ENCODE measurements around the gene MKLN1.
A peak's percentile ranks its signal among the peaks of the same experiment; 100 is the strongest.
"Not testable (repeated sequence)": the region's sequence is repeated elsewhere in the genome, so short reads cannot be mapped to it uniquely, and the experiment has no call there.

MKLN1 gene

GRCh38 chr7:131320603-131321002 lies 7.1 kb upstream of the MKLN1 start:
- no peak for DNase-seq

DNA sequence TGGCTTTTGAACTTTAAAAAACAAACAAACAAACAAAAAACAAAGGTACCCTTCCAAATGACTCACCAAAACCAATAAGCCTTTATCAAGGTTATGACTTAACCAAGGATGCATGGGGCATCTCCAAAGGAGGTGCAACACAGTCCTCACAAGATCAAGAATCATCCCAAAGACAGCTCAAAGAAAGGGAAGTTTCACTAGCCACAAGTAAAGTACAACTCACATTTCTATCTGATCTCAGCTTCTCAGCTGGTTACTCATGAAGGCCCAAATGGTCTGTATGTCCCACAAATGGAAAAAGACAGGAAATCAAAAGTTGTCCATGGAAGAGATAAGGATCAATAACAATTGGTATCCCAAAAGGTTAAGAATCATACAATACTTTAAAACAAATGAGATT lies 6.0 kb upstream of the MKLN1 start:
- no peak for DNase-seq

GRCh38 chr7:131322061-131322460 lies 5.6 kb upstream of the MKLN1 start:
- DNase-seq: no peak

- no peak for DNase-seq
Observed at GRCh38 chr7:131322861-131323260, 4.8 kb upstream of the MKLN1 start.

- DNase-seq: no peak
Observed at GRCh38 chr7:131325179-131325840, 2.4 kb upstream of the MKLN1 start.

DNA sequence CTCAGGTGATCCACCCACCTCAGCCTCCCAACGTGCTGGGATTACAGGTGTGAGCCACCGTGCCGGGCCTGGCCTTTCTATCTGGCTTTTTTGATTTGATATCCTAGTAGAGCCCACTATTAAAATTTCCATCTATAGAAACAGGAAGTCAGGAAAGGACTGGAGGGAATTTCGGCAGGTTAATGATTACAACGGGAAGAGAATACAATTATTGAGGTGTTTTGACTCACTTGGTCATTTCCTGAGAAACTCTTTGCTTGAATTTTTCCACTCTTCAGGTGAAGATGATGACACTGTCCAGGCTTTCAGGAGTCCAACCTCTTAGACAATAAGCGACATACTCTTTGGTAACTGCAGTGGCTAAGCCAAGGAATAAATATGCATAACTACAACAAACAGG lies 1.1 kb upstream of the MKLN1 start:
- no peak for DNase-seq

DNA sequence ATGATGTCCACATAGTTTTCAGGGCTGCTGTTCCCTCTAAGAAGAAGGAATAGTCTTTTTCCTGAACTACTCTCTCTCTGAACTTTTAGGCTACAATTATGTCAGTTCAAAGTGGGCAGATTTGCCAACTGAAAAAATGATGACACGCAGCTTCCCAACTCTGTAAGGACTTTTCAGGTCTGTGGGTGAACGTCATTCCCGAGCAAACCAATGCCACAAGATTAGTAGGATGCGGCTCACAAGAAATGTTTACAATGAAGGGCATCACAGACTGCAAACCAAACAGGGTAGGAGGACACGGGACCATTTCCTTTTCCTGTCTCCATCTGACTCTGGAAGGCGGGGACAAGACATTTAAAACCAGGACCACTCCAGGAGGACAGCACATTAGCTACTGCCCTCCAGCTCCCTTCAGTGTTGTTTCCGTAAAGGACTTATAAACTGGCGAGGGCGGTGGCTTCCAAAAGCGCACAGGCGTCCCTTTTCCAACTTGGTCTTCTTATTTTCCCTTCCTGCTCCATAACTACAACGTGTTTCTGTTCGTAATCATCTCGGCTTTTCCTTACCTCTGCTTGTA lies 539 bp upstream of the MKLN1 start:
- peak; percentile 73 for DNase-seq

DNA sequence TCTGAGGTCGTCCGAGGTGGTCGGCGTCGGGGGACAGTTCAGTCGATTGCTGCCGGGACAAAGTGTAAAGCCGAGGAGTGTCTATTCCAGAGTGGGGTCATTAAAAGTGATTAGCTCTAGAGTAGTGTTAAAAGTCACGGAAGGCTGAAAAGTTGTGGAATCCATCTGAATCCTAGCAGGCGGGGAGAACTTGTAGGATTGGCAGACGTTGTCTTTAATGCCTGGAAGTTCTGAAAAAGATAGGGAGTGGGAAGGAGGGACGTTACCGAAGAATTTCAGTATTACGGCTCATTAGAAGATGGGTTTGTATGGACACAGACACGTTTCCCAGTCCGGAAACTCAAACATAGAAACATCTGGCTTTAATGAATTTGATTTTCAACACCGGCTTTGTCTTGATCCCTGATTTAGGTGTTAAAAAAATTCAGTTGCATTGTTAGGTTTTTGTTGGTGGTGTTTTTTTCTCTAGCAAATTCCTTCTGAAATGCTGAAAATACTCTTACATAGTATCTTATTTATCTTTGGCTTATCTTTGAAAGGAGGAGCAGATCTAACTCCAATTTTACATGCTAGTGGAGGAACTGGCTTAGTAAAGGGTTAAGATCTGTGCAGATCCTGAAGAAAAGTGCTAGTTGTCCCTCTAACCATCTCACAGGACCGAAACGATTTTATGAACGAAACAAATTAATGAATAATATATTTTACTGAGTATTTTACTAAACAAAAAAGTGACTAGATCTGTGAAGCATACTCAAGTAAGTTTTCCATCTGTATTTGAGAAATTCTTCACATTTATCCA lies 900 bp downstream of the MKLN1 start:
- DNase-seq: no peak

DNA sequence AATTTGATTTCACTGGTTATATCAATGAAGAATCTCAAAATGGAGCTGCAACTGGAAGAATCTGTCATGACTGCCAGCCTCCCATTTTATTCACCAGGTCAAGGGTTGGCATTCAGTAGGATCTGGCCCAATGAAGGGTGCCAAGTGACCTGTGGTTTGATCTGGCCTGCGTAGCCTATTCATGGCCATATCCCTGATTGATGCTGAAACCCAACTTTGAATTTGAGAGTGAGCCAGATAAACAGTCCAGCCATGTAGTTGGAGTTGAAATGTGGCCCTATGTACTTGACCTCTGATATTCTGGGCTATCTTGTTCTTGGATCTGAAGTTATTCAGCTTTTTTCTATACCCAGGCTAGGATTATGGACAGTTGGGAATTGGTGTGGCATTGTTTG lies 1.5 kb downstream of the MKLN1 start:
- no peak for DNase-seq

DNA sequence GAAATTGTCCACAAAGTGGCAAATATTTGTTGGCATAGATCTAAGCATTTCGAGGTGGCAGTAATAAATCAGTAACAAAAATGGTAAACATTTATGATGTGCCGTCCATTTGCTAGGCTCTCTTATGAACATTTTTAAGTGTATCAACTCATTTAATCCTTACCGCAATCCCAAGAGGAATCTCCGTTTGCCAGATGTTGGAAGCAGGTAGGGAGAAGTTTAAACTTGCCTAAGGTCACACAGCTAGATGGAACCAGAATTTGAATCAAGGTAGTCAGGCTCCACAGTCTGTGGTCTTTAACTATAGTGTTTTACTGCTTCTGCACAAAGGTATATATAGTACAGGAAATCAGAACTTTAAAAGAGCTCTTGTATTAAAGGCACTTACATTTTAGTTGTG lies 2.6 kb downstream of the MKLN1 start:
- DNase-seq: no peak

GRCh38 chr7:131331806-131332205 lies 4.1 kb downstream of the MKLN1 start:
- DNase-seq: no peak

DNA sequence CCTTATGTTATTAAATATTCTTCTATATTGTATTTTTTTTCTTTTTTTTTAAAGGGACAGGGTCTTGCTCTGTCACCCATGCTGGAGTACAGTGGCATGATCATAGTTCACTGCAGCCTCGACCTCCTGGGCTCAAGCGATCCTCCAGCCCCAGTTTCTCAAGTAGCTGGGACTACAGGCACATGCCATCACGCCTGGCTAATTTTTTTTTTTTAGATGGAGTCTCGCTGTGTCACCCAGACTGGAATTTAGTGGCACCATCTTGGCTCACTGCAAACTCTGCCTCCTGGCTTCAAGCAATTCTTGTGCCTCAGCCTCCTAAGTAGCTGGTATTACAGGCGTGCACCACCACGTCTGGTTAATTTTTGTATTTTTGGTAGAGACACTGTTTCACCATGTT lies 5.1 kb downstream of the MKLN1 start:
- not testable (repeated sequence) for DNase-seq

DNA sequence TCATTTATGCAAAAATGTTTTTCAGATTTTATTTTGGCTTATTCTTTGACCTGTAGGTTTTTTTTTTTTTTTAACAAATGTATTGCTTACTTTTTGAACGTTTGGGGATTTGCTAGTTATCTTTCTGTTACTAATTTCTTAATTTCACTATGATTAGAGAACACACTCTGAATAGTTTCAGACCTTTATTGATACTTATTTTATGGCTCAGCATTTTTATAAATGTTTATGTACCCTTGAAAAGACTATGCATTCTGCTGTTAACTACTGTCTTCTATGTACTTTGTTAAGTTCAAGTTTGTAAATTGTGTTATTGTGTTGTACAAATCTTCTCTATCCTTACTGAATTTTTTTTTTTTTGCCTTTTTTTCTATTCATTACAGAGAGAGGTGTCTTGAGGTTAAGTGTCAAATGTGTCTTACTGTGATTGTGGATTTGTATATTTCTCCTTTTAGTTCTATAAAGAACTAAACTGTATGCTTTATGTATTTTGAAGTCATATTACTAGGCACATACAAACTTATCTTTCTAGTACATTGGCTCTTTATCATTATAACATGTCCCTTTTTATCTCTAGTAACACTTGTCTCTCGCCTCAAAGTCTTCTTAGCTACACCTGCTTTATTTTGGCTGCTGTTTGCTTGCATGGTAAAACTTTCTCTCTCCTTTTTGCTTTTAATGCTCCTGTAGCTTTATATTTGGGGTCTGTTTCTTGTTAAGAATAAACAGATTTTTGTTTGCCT lies 8.1 kb downstream of the MKLN1 start:
- no peak for DNase-seq

GRCh38 chr7:131336956-131337355 lies 9.3 kb downstream of the MKLN1 start:
- DNase-seq: no peak

- DNase-seq: no peak
Observed at GRCh38 chr7:131338173-131338572, 10.5 kb downstream of the MKLN1 start.

- no peak for DNase-seq
Observed at GRCh38 chr7:131338691-131339390, 11.2 kb downstream of the MKLN1 start.

GRCh38 chr7:131341690-131342089 lies 14.0 kb downstream of the MKLN1 start:
- no peak for DNase-seq

DNA sequence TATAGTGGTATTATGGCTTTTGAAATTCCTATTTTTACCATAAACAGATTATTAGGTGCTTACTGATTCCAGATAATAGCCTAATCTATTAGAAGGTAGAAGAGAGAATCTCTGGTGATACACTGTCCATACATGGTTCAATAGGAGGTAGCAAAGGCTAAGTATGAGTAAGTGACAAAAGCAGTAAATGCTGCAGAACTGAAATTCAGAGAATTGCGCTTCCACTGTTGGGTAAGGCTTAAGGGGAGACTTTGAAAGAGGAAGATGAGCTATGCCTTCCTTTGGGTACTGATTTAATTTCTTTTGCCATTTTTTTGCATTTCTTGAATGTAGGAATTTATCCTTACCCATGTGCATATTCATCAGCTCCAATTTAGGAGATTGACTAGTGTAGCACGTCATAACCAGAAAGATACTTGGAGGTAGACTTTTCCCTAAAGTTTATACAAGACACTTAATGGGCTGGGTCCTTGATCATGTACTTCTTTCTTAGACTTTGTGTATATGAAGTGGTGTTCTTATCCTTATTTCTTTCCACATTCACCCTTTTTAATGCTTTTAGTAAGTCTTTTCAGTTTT lies 15.3 kb downstream of the MKLN1 start:
- DNase-seq: no peak

DNA sequence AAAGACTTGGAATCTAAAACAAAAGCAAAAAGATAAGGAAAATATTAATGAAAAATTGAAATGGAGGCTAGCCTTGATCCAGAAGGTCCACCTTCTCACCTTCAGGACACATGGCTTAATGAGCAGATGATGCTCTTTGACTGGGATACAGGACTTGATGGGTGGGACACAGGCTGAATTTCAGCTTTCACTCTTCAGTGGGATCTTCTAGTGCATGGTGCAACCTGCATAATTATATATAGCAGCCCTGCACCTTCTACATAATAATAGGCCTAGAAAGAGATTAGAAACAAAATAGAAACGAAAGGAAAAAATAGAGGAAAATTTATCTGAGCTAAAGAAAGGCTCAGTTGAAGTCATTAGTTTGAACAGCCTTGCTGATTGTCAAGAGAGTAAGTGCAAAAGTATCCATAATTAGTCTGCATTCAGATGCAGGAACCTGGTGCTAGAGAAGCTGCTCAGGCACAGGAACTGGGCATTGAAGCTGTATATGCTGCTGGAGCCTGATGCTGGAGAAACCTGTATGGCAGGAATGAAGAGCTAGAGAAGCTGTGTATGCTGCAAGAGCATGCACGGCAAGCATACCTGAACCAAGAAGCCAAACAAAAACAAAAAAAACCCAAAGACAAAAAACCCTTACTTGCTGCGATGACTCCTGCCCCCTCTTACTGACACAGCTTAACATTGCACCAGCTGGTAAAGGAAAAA lies 19.4 kb downstream of the MKLN1 start:
- no peak for DNase-seq

- no peak for DNase-seq
Observed at GRCh38 chr7:131352032-131352431, 24.4 kb downstream of the MKLN1 start.

GRCh38 chr7:131354390-131354789 lies 26.7 kb downstream of the MKLN1 start:
- no peak for DNase-seq

Measured in SHP77 treated with DMSO at 0.1 percent for 48 hours (cell line).